Cardiac fibroblast (primary cell): Measurements from ENCODE around the gene C10orf53.

Source experiments
- DNase-seq, 2 donors: peaks; one replicate each; pipeline versions ENCODE4 v3.0.0 to v3.0.0-alpha.2; 2010; ENCODE audit warnings: low read depth in 2 of 2
- H3K4me3 ChIP-seq, 2 donors: replicated peaks in 1 of 2; 1 replicate in 1 of 2; 2 replicates in 1 of 2; pipeline ENCODE4 v1.5.1; 2011; ENCODE audit warnings: low read depth in 2 of 2, low read length in 2 of 2, mild to moderate bottlenecking in 2 of 2, moderate library complexity in 1 of 2
- TF ChIP-seq, protein P1 (sequence below): IDR thresholded peaks from one replicate; pipeline ENCODE4 v1.5.1; 2011; ENCODE audit warnings: low read depth, mild to moderate bottlenecking, low read length, inconsistent platforms

C10orf53 gene

DNA sequence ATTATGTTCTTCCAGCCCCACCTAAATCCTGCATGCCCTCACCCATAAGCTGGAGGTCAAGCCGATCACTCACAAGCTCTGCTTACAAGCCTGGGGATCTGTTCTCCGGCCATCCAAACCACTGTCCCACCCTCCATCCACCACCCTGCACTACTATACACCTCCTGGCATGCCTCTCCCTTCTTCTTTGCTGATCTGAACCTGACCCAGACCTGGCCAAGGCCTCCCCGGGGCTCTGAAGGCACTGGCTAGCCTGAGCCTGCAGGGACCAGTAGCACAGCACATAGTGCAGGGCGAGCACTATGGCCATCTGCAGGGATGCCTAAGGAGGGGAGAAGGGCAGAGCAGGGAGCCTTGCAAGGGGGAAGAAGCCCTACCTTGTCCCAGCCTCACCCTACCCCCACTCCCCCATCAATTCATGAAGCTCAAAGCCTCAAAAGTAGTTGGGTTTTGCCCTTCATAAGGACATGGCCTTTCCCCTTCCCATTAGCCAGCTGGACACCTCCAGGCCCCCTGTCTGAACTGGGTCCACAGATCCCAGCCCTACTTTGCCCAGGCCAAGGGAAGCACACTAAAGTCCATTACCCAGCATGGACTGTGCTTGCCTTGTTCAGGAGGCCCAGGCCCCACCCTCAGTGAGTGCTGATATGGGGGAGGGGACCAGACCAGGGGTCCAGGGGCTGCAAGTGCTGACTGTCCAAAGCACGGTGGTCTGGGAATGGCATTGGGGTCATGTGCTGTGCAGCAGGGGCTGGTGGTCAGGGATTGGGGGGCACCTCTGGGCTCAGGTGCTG, 36.0 kb upstream of the C10orf53 start:
- DNase-seq = no peak
- TF ChIP-seq, protein P1, sequence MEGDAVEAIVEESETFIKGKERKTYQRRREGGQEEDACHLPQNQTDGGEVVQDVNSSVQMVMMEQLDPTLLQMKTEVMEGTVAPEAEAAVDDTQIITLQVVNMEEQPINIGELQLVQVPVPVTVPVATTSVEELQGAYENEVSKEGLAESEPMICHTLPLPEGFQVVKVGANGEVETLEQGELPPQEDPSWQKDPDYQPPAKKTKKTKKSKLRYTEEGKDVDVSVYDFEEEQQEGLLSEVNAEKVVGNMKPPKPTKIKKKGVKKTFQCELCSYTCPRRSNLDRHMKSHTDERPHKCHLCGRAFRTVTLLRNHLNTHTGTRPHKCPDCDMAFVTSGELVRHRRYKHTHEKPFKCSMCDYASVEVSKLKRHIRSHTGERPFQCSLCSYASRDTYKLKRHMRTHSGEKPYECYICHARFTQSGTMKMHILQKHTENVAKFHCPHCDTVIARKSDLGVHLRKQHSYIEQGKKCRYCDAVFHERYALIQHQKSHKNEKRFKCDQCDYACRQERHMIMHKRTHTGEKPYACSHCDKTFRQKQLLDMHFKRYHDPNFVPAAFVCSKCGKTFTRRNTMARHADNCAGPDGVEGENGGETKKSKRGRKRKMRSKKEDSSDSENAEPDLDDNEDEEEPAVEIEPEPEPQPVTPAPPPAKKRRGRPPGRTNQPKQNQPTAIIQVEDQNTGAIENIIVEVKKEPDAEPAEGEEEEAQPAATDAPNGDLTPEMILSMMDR = no peak
- no peak overlapping the region for H3K4me3 ChIP-seq

DNA sequence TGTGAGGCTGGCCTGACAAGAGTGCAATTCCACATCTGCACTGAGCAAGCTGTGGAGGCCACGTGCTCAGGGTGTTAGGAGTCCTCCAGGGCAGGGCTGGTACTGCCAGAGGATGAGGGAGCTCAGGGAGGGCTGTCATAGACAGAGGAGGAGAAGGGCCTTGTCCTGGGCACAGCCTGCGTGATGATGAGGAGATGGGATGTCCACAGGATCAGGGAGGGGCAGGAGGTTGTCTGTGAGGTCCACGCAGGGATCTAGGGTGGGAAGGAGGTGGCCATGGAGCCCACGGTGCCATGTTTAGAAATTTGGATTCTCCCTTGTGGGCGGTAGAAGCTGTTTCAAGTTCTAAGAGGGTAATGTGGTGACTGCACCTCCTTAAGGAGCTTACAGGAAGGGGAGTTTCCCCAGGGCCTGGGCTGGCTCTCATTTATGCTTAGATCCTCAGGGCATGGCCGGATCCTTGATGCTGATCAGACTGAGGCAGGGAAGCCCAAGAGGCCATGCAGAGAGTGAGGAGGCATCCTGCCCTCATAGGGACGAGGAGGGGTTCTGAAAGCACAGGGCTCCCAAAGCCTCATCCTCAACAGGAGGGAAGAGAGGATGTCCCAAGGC, 35.3 kb upstream of the C10orf53 start:
- DNase-seq = no peak
- no peak overlapping the region for H3K4me3 ChIP-seq
- TF ChIP-seq, protein P1 = no peak

DNA sequence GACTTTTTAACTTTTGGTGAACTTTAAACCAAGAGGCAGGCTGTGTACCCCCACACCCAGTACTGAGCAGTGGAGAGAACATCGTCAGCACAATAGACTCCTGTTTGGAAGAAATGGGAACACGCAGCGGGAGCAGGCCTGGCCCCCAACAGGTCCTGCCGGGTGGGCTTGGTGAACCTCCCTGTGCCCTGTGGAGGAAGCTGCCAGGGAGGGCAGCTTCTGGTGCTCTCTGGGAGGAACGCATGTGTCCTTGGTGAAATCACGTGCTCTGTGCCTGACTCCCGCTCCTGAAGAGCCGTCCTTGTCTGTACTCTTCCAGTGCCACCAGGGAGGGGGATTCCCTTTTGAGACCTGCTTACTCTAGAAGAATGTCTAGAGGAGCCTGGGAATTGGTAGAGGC, 34.0 kb upstream of the C10orf53 start:
- DNase-seq = no peak
- TF ChIP-seq, protein P1 = no peak

DNA sequence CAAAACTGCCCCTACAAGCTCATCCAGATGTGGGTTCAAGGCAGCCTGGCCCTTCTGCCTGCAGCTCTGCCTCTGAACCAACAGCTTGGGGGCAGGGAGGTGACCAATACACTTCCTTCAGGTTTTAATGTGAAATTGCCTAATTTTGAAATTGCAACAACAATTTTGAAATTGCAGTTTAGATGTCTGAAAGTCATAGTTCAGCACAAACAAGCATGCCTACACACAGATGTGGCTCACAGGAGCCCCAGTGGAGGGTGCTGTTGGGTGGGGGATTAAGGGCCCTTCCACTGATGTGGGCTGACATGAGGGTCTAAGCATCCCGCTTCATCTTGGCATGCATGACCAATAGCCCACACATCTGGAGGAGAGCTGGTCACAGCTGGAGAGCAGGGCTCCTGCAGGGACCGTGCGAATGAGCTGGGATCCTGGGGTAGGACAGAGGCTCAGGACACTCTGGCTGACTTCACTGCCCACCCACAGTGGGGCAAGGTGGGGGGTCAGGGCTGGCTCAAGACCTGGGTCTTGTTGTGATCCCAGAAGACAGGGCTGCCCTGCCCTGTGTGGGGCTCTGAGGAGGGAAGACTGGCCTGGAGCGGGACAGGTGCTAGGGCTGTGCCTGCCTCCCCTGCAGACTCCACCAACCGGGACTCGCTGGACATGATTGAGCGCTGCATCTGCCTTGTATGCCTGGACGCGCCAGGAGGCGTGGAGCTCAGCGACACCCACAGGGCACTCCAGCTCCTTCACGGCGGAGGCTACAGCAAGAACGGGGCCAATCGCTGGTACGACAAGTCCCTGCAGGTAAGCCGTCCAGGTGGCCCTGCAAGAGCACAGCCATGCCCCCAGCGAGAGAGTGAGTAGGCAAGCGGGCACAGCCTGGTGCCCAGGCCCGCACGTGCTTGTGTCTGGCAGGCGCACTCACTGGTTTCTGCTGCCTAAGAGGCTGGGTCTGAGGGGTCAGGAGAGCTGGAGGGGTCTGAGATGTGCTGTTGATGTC, 33.3 kb upstream of the C10orf53 start:
- DNase-seq = peak in 1 of 2 donors; percentile 2
- no peak overlapping the region for H3K4me3 ChIP-seq
- TF ChIP-seq, protein P1 = no peak

More for the DNA sequence above, 34.0 kb upstream of the C10orf53 start:
- no peak overlapping the region for H3K4me3 ChIP-seq

DNA sequence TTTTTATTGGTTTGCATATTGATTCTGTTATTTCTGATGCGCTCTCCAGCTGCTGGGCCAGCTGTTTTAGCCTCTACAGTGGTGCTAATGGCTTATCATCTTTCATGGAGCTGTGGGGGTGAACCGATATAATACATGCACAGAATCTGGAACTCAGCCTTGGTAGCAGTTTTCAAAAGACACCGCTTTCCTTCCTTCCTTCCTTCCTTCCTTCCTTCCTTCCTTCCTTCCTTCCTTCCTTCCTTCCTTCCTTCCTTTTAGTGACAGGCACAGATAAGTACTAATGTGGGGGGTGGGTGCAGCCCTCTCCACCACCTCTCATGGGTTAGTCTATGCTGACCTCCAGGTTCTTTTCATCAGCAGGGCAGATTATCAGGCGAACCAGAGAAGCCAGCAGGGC, 31.9 kb upstream of the C10orf53 start:
- TF ChIP-seq, protein P1 = no peak
- H3K4me3 ChIP-seq = no peak overlapping the region
- no peak for DNase-seq

DNA sequence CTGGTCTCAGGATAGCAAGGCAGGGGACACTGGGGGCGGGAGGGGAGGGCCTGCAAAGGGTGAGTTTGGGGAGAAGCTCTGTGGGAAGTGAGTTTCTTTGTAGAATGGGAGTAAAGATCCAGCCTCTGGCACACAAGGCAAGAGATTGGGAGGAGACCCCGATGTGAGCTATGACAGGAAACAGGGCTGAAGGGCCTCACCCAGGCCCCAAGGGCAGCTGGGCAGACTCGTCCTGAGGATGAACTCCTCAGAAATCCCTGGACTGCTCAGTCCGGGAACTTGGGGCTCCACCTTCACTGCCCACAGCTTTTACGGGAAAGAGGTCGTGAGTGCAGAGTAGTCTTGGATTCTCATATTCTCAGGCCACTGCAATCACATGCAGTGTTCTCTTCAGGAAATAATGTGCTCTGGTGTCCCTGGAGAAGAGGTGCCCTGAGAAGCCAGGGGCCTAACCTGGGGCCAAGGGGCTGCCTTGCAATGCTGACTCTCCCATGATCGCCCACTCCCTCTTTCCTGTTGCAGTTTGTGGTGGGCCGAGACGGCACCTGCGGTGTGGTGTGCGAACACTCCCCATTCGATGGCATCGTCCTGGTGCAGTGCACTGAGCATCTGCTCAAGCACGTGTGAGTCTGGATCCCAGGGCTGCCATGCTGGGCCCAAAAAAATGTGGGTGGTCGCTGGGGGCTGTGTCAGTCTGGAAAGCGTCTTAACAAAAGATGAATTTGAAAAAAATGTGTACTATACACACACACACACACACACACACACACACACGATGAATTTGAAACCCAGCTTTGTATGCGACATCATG, 31.3 kb upstream of the C10orf53 start:
- DNase-seq = no peak
- no peak overlapping the region for H3K4me3 ChIP-seq
- TF ChIP-seq, protein P1 = no peak
